ENCODE results near the gene TGIF1. TPM values are rescaled to one million over a fixed set of nuclear protein-coding genes. Genes with fewer than 3 reads are reported as not detected.

Gene TGIF1
- total RNA-seq, 4 donors from 2014 or later, result 87.5 to 114 (median 106) TPM

GRCh38 chr18:3486512-3486911 is 36.5 kb downstream of the TGIF1 start:
- no peak for TF ChIP-seq POLR2A (IDR thresholded peaks at IDR 0.05)
- WGBS, 2 donors, result 68 to 71% methylated on average over 7 of the region's 7 CpGs
- DNase-seq (ENCODE audit: low spot score in 2 of 2), result no peak
- intact Hi-C loops (cut with DNase I; ENCODE audit: low total_unique reads), result no loop called here
- H3K4me3 ChIP-seq (ENCODE audit: low read depth, poor library complexity, severe bottlenecking), result no peak overlapping the region

GRCh38 chr18:3489462-3489861 is 39.5 kb downstream of the TGIF1 start:
- intact Hi-C loops (cut with DNase I; ENCODE audit: low total_unique reads), result no loop called here

GRCh38 chr18:3491981-3492555 is 42.1 kb downstream of the TGIF1 start:
- WGBS, 2 donors, result 0 to 100% methylated on average over 1 of the region's 1 CpG
- intact Hi-C loops (cut with DNase I; ENCODE audit: low total_unique reads), result no loop called here
- no peak overlapping the region for H3K4me3 ChIP-seq (ENCODE audit: low read depth, poor library complexity, severe bottlenecking)
- DNase-seq (ENCODE audit: low spot score in 2 of 2), result no peak
- TF ChIP-seq POLR2A (IDR thresholded peaks at IDR 0.05), result no peak
- no peak for TF ChIP-seq CTCF (IDR thresholded peaks at IDR 0.05)

More at GRCh38 chr18:3489462-3489861, 39.5 kb downstream of the TGIF1 start:
- TF ChIP-seq POLR2A (IDR thresholded peaks at IDR 0.05), result no peak
- 94 to 95% methylated on average over 6 of the region's 6 CpGs for WGBS, 2 donors
- no peak for DNase-seq (ENCODE audit: low spot score in 2 of 2)
- no peak overlapping the region for H3K4me3 ChIP-seq (ENCODE audit: low read depth, poor library complexity, severe bottlenecking)

GRCh38 chr18:3492721-3493120 is 42.7 kb downstream of the TGIF1 start:
- 96 to 98% methylated on average over 2 of the region's 2 CpGs for WGBS, 2 donors
- TF ChIP-seq POLR2A (IDR thresholded peaks at IDR 0.05) (no peak), CTCF (IDR thresholded peaks at IDR 0.05) (no peak)
- H3K4me3 ChIP-seq (ENCODE audit: low read depth, poor library complexity, severe bottlenecking), result no peak overlapping the region
- intact Hi-C loops (cut with DNase I; ENCODE audit: low total_unique reads), result no loop called here
- DNase-seq (ENCODE audit: low spot score in 2 of 2), result no peak

GRCh38 chr18:3493501-3494244 is 43.7 kb downstream of the TGIF1 start:
- no peak for DNase-seq (ENCODE audit: low spot score in 2 of 2)
- 82 to 83% methylated on average over 9 of the region's 9 CpGs for WGBS, 2 donors
- intact Hi-C loops (cut with DNase I; ENCODE audit: low total_unique reads), result no loop called here
- no peak for TF ChIP-seq CTCF (IDR thresholded peaks at IDR 0.05)
- H3K4me3 ChIP-seq (ENCODE audit: low read depth, poor library complexity, severe bottlenecking), result no peak overlapping the region

- intact Hi-C loops (cut with DNase I; ENCODE audit: low total_unique reads), result no loop called here
- 91 to 93% methylated on average over 4 of the region's 4 CpGs for WGBS, 2 donors
- DNase-seq (ENCODE audit: low spot score in 2 of 2), result no peak
- TF ChIP-seq POLR2A (IDR thresholded peaks at IDR 0.05), result no peak
- no peak for TF ChIP-seq CTCF (IDR thresholded peaks at IDR 0.05)
- H3K4me3 ChIP-seq (ENCODE audit: low read depth, poor library complexity, severe bottlenecking), result no peak overlapping the region
These were observed 44.2 kb downstream of the TGIF1 start for GRCh38 chr18:3494245-3494526.

- WGBS, 2 donors, result 94 to 97% methylated on average over 5 of the region's 5 CpGs
- TF ChIP-seq POLR2A (IDR thresholded peaks at IDR 0.05) (no peak), CTCF (IDR thresholded peaks at IDR 0.05) (no peak)
- intact Hi-C loops (cut with DNase I; ENCODE audit: low total_unique reads), result no loop called here
- no peak for DNase-seq (ENCODE audit: low spot score in 2 of 2)
- no peak overlapping the region for H3K4me3 ChIP-seq (ENCODE audit: low read depth, poor library complexity, severe bottlenecking)
These were observed 44.6 kb downstream of the TGIF1 start for GRCh38 chr18:3494569-3494968.

Data from lower leg skin (tissue), 4 donors.